C1 segment of cervical spinal cord (tissue), 14 donors: Measurements from ENCODE around the gene VIPR2.
A peak's percentile ranks its signal among the peaks of the same experiment; 100 is the strongest.

ENCODE experiments used
- DNase-seq, 14 donors: peaks; one replicate each; lab custom pipeline; 2025; lab: John Stamatoyannopoulos, UW

The VIPR2 gene

DNA sequence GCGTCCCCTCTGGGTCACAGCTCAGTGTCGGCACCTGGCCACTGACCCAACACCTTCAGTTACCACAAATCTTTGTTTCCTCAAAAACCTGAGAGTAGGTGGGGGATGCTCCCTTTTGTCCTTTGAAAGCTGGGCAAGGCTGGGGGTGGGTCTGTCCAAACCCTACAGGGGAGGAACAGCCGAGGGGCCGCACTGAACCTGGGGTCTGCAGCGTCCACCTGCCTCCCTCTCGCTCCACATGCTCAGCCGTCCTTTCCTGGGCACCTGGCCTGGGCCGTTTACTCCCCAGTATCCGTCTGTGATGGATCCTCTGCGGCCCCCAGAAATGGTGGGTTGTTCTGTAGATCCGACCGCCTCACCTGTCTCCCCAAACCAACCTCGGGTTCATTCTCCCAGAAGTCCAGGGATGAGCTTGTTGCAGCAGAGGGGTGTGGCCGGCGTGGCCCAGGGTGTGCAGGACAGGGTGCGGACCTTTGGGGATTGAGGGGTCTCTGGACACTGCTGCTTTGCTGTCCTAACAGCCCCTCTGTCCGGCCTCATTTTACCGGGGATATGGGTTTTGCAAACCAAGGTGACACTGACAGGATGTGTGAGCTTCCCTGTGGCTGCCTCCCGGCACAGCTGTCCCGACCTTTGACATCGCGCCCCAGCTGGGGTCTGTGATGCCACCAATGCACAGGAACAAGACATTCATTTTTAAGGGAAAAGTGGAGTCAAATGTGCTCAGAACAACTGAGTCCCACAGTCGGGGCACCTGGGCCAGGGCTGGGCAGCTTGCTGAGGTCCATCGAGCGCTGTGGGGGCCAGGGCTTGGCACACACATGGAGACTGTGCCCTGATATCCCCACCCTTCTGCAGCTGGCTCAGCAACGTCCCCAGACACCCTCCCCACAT, 115.9 kb downstream of the VIPR2 start:
- no peak for DNase-seq

DNA sequence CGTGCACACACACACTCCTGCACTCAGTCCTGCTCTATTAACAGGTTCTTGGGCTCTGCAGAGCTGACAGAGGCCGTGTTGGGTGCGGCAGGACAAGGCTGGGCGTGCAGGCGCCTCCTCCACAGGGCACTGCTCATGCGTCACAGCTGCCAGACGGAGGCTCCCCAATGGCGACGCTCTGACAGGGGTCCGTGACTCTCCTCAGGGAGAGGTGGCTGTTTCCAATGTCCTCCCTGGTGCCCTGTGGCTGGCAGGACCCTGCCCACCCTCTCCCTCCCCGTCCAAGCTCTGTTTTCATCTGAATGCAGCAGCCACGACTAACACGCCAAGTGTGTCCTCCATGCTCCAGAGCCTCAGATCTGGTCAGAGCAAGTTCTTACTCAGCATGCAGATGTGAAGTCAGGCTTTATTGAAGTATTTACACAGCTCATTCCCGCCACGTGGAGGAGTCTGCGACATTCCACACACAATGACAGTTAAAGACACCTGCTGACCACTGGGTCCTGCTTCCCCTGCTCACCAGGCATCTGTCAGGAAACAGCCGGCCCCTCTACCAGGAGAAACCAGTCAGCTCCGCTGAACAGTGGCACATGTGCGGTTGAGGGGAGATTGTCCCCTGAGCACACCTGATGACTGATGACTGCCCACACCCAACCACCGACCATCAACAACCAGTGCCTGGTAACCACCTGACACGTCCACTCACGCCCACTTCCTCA, 116.7 kb downstream of the VIPR2 start:
- DNase-seq: no peak

DNA sequence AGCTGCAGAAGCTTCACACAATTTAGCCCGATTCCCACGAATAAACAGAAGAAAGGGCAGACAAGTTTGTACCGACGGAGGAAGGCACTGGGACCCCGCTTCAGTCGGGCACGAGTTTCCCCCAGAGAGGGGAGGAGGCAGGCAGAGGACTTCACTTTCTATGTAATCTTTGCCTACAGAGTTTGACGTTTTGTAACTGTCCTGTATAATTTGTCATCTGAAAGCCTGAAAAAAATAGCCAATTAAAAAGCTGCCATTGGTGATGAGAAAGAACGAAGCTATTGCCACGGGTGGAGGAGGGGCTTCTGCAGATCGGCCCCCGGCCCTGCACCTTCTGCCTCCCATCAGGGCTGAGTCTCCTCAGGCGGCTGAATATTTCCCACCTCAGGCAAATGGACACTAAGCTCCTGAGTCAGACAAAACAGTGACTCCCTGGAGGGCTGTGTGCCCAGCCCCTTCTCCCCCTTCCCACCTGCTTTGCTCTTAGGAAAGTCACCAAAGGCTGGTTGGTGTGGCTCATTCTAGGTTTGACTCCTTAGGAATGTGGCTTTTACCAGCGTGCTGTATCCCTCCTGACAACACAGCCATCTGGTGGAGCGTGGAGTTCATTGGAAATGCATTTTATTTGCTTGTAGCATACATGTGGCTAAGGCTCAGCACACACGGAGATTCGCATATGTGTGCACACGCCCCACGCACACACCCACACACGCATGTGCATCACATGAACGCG, 117.4 kb downstream of the VIPR2 start:
- DNase-seq: no peak

DNA sequence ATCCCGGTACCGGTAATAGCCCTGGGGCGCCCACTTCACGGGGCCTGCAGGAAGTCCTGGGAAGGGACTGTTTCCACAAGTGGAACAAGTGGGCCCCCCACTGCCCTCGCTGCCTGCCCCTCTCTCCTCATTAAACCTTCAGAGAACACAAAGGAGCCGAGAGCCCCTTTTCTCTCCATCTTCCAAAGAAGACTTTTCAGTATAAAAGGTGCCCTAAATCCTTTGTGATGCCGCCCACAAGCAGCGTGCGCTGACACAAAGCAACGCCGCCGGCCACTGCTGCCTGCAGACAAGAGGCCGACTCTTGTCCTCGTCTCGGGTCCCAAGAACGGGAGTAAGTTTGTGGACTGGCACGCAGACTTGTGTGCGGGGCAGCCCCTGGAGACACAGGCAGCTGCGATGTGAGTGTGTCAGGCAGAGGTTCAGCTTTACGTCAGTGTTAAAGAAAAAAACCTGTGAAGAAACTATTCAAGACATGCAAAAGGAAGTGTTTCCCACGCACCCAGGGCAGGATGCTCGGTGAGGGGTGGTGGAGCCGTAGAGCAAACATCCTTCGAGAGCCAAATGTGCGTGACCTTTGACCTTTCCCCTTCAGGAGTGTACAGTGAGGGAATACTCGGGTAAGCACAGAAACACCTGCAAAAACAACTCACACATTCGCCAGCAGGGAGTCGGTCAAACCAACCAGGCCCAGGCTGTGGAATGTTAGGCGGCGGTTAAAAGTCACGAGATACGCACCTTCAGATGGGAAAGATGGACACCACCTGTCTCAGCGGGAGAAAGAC, 118.2 kb downstream of the VIPR2 start:
- DNase-seq: no peak

DNA sequence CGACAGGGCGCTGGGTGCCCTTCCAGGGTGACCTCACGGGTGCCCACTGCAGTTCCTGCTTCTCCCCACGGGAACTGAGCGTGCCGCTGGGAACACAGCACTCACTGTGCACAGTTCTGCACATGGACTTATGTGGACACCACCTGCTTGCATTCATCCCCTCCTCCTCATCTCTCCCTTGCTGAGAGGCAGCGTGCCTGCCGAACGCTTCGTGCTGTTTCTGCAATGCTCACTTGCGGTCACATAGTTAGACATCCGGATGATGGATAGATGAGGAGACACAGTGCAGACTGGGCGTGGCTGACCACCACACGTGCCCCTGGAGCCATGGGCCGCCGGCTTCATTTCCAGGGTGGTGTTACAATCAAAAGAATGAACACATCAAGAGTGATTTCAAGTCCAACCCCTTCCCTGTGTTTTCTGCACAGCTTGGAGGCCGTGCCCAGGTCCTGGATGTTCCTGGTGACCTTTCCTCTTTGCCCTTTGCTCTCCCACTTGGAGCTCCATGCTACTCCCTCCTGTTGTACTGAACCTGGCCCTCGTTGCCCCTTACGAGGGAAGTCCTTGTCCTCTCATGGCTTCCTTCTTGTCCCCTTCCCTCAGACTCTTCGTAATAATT, 119.4 kb downstream of the VIPR2 start:
- no peak for DNase-seq

DNA sequence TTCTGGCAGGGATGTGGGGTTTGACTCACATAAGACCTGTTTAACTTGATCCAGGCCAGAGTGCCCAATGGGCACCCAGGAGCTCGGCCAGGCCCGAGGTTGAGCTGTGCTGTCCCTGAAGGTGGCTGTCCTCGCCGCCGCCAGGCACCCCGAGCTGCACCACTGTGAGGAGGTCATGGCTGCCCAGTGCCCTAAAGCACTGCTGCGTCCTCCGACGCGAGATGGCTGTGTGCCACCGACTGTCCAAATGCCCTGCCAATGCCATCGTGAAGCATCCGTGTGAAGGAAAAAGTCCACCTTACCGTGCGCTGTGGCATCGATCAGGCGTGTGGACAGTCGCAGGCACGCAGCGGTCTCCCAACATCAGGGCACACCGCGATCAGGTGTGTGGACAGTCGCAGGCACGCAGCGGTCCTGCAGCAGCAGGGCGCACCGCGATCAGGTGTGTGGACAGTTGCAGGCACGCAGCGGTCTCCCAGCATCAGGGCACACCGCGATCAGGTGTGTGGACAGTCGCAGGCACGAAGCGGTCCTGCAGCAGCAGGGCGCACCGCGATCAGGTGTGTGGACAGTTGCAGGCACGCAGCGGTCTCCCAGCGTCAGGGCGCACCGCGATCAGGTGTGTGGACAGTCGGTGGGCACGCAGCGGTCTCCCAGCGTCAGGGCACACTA, 120.3 kb downstream of the VIPR2 start:
- DNase-seq: no peak

DNA sequence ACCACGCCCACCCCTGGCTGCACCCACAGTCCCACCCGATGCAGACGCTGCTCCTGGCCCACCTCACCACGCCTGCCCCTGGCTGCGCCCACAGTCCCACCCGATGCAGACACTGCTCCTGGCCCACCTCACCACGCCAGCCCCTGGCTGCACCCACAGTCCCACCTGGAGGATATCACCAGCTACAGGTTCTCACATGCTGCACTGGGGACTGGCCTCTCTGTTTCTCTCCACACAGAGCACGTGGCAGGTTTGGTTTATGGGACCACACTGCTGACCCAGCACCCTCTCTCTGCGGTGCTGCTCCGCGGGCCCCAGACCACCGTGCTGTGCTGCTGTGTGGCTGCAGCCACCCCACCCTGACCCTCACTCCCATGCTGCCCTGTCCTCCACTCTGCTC, 120.9 kb downstream of the VIPR2 start:
- DNase-seq: no peak

DNA sequence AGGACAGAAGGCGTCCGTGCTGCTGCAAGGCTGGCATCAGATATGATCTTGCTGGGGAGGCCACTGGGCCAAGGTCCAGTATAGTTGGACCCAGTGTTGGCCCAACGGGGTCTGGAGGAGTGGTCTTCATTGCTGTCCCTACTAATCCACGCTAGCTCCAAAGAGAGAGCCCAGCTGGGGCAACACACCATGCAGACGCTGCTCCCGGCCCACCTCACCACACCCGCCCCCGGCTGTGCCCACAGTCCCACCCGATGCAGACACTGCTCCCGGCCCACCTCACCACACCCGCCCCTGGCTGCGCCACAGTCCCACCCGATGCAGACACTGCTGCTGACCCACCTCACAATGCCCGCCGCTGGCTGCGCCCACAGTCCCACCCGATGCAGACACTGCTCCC, 121.5 kb downstream of the VIPR2 start:
- DNase-seq: no peak

DNA sequence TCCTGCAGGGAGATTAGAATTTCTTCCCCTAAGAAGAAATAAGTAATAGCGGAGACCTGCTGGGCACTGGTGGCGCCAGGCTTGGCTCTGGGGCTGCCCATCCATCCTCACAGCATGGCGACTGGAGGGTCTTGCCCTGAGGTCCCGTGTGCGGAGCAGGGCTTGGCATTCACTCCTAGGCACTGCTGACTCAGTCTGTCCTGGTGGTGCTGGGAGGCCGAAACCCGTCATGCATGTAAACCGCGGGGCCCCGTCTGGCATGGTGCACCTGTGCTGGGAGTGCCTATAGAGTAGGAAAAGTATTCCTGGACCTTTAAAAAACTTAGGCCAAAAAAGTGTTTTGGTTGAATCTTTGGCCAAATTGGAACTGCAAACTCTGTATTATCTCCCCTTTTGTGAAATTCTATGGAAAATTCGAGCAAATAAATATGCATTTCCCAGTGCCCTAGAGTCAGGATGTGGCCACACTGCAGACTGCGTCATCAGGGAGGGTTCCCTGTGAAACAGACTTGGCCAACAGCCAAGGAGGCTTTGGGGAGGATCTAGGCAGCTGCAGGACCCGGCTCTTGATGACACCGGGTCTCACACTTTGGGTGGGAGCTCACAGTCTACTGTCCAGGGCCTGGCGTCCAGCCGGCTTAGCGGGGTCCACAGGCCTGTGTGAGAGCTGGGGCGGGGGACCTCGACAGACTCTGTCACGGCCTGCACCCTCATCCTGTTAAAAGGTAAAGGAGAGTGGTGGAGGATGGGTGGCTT, 122.3 kb downstream of the VIPR2 start:
- no peak for DNase-seq

DNA sequence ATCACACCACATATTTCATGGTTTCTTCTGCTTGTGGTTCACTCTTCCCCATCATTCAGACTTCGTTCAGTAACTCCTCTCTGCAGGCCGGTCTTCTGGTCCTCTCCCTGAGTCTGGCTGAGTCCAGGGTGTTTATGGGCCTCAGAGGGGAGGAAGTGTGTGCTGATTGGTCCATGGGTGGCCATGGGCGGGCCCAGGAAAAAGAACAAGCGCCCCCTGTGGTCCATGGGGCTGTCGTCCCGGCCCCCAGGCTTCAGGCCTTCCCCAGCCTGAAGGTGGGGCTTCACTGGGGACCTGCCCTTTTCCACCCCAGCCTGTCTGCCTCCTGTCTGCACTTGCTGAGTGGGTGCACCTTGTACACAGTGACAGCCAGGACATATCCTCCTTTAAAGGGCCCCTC, 123.7 kb downstream of the VIPR2 start:
- DNase-seq: no peak

DNA sequence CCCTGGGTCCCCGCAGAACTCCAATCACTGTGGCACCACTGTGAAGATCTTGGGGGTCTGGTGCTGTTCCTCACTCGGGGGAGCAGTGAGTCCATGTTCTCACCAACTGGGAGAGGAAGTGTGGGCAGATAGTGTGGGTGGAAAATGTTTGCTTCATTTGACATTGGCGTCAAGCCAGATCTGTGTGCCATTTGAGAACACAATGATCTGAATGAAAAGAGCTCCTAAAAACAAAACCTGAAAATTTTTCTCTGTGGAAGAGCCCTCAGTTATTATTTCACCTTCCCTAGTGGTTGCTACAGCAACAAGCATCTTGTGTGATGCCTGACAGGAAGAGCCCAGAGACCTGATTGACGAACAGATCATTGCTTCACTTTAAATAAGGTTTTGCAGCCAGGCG, 125.6 kb downstream of the VIPR2 start:
- no peak for DNase-seq

DNA sequence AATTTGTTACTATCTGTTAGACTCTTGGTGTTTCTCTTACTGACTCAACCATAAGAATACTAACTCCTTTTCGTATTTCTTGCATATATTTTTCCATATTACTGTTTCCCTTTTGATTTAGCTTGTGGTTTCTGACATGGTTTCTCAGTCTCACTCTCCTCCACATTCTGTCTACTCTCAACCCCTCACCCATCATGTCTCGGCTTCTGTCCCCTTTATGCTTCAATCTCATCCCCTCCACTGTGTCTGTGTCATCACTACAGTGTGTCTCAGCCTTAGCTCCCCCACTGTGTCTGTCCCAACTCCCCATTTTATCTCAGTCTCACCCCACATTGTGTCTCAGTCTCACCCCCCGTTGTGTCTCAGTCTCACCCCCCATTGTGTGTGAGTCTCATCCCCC, 126.9 kb downstream of the VIPR2 start:
- no peak for DNase-seq

DNA sequence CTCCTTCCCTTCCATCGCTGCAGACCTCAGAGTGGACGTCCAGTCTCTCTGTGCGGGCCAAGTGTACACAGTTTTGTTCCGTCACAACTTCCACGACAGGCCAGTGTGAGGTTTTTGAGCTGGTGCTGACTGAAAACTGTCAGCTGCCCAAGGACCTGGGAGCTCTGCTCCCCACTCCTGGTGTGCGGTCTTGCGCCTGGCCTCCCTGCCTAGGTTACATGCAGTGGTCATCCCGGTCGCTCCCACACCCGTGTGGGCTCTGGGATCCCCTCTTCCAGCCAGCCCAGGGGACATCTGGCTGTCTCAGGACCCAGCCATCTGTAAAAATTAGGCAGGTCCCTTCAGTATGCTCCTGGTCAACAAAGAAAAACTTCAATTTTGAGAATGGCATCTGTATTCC, 127.5 kb downstream of the VIPR2 start:
- no peak for DNase-seq

DNA sequence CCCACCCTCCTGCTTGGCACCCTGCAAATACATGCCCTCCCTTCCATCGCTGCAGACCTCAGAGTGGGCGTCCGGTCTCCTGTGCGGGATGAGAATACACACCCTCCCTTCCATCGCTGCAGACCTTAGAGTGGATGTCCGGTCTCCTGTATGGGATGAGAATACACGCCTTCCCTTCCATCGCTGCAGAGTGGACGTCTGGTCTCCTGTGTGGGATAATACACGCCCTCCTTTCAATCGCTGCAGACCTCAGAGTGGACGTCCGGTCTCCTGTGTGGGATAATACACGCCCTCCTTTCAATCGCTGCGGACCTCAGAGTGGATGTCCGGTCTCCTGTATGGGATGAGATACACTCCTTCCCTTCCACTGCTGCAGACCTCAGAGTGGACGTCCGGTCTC, 128.1 kb downstream of the VIPR2 start:
- no peak for DNase-seq

DNA sequence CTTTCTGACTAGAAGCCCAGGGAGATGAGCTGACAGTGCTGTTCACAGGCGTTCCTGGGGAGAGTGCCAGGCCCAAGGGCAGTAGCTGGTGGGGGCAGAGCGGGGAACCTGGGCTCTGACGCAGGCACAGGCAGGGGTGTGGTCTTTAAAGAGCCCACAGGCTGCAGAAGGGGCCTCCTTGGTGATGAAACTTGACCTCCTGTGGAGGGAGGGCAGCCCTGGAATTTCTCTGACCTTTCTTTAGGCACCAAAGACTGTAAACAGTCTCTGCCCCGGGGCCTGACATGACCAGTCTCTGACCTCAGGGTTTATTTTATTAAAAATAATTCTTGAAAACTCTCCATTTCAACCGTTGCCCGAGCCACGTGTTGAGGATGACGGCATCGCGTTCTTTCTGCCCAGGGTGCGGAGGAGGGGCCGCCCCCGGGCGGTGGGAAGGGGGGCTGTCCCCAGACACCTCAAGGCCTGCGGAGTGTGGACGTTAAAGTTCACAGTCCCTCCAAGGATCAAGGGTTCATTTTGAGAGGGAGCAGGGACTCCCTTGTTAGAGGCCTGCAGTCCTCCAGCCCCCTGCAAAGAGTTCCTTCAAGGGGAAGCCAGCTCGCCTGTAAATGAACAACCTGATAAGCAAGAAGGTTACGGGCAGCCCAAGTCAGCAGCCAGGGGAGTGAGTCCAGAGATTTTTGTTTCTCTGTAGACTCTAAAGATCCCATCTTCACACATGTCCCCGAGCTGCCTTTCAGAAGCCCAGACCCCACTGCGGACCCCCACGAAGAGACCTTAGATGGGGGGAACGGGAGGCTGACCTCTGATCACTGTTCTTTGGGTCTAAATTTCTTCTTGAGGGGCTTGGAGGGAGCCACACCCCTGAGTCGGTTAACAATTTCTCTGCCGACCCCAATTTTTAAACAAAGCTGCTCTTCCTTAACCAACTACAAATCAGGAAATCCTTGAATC, 128.9 kb downstream of the VIPR2 start:
- peak in 3 of 14 donors; percentile 7 to 14 (median 10) for DNase-seq

DNA sequence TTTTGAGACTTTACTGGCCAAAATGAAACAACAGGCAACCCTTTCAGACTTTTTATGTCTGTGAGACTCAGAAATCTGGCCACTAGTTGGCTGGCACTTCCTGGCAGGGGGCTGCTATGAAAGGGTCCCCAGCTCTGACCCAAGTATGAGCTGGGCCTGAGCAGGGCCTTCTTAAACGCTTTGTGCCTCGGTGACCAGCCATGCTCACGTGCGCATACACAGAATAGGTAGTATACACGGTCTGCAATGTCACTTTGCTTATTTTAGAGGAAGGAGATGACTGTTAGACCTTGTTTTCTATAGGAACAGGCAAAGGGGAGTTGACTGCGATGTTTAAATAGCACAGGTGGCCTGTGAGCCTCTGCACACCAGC, 129.6 kb downstream of the VIPR2 start:
- no peak for DNase-seq

DNA sequence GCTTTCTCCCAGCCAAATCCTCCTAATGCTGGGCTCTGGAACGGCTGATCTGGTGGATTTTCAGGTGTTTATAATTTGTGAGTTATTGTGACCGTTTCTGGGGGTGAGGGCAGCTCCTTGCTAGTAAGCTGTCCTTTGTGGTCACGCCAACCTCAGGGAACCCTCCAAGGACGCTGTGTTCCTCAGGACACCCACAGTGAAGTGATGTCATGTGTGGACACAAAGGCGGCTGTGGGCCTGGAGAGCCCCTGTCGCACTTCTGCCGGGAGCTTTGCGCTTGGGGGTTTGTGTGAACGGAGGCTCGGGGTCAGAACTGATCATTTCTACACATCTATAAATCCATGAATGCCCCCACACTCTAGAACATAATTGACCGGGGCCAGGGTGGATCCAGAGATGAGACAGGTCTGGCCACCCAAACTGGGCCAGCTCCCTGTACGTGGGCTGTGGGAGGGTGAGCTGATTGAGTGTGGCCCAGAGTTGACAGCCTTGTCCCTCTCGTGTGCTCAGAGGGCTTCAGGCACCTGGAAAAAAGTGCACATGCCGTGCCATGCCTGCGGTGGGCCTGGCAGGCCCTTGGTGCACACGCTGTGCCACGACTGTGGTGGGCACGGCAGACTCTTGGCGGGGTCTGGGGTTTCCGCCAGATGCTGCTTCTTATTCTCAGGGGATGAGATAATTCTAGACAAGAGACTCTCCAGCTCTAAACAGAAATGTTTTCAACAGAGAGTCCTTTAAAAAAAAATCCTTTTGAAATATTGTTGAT, 130.2 kb downstream of the VIPR2 start:
- no peak for DNase-seq

DNA sequence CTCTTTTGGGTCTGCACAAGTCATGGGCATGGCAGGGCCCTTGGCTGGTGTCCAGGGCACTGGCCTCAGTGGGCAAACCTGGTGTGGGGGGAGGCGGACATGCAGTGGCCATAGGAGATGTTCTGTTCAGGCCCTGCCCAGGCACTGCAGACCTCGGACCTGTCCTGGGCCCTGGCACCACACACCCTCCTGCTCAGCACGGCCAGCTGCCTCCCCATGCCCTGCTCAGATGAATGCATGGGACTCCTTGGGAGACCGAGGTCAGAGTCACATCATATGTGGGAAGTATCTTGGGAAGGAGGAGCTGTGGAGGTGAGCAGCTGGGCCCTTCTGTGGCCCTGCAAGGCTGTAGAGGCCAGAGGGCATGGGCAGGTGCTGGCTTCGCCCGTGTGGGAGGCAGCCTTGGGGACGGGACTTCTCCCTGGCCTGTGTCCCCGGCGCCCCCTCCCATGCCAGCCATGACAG, 130.8 kb downstream of the VIPR2 start:
- no peak for DNase-seq
